Tibial artery (tissue), 4 donors: Measurements from ENCODE around the gene PDE6H.
A peak's percentile ranks its signal among the peaks of the same experiment; 100 is the strongest.

ENCODE experiments used
- DNase-seq, 2 donors: peaks; one replicate each; pipeline ENCODE4 v3.0.0-alpha.2; 2019
- H3K27ac ChIP-seq, 2 donors: fragments of 200-600 bp; sonication (generic) in 1 of 2; 1 replicate in 1 of 2; 2 replicates in 1 of 2; pipeline ENCODE4 v1.5.1; 2018 to 2019; ENCODE audit warnings: mild to moderate bottlenecking in 1 of 2
- H3K27me3 ChIP-seq, 2 donors: fragments of 200-600 bp; sonication (generic) in 1 of 2; one replicate each; pipeline versions ENCODE4 v1.5.1 to v1.6.0; 2016 to 2019
- H3K36me3 ChIP-seq, 3 donors: fragments of 200-600 bp; sonication (generic) in 2 of 3; one replicate each; pipeline ENCODE4 v1.5.1; 2016 to 2019; ENCODE audit warnings: mild to moderate bottlenecking in 2 of 3
- H3K4me1 ChIP-seq, 4 donors: fragments of 200-600 bp; sonication (generic) in 2 of 4; 1 replicate in 3 of 4; 2 replicates in 1 of 4; pipeline ENCODE4 v1.5.1; 2016 to 2019
- H3K4me3 ChIP-seq, 2 donors: fragments of 200-600 bp; sonication (generic) in 1 of 2; 1 replicate in 1 of 2; 2 replicates in 1 of 2; pipeline ENCODE4 v1.5.1; 2018 to 2019; ENCODE audit warnings: mild to moderate bottlenecking in 2 of 2
- H3K9me3 ChIP-seq, 3 donors: fragments of 200-600 bp; sonication (generic) in 1 of 3; one replicate each; pipeline ENCODE4 v1.5.1; 2016 to 2019
- intact Hi-C: fragments of 100-400 bp; cut with DNase I; formaldehyde crosslinking; loops from one replicate; pipeline ENCODE4 v1.15.0; 2023; ENCODE audit warnings: low total_unique reads
- TF ChIP-seq, protein P1 (sequence below), 2 experiments: fragments of 200-600 bp in 1 of 2; fragments of 450-650 bp in 1 of 2; IDR thresholded peaks; one replicate each; pipeline ENCODE4 v1.5.1; 2017 to 2019; ENCODE audit warnings: antibody characterized with exemption in 2 of 2, mild to moderate bottlenecking in 1 of 2, moderate library complexity in 1 of 2

PDE6H gene

DNA sequence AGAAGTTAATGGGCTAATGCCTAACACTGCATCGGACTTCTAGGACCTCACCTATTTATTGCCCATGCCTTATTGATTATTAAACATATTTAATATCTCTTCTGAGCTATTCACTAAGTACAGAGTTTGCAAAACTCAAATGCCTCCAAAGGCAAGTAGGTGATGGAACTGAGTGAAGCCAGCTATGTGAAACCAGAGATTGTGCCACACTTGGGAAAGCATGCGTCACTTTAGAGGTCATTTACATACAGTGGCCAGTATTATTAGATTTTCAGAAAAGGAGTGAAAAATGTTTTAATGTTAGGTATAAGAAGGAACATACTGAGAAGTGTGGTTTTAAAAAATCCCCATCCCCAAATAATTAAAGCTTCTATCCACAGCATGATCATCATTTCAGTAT, 27.7 kb downstream of the PDE6H start:
- H3K36me3 ChIP-seq, result no peaks in the 10 kb centered on the region
- H3K9me3 ChIP-seq, result no peaks in the 10 kb centered on the region
- H3K4me1 ChIP-seq, result peaks cover 0 to 36% (median 10%) of the 10 kb centered on the region in 4 donors
- H3K27me3 ChIP-seq, result no peaks in the 10 kb centered on the region
- DNase-seq, result no peak
- intact Hi-C loops, result loop anchor here (5.0 kb wide), 1 partner anchor 222 kb away; the partner anchor contains the start of gene RERG
- no peak overlapping the region for H3K27ac ChIP-seq
- H3K4me3 ChIP-seq, result no peak overlapping the region
- TF ChIP-seq, protein P1, sequence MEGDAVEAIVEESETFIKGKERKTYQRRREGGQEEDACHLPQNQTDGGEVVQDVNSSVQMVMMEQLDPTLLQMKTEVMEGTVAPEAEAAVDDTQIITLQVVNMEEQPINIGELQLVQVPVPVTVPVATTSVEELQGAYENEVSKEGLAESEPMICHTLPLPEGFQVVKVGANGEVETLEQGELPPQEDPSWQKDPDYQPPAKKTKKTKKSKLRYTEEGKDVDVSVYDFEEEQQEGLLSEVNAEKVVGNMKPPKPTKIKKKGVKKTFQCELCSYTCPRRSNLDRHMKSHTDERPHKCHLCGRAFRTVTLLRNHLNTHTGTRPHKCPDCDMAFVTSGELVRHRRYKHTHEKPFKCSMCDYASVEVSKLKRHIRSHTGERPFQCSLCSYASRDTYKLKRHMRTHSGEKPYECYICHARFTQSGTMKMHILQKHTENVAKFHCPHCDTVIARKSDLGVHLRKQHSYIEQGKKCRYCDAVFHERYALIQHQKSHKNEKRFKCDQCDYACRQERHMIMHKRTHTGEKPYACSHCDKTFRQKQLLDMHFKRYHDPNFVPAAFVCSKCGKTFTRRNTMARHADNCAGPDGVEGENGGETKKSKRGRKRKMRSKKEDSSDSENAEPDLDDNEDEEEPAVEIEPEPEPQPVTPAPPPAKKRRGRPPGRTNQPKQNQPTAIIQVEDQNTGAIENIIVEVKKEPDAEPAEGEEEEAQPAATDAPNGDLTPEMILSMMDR (IDR thresholded peaks at IDR 0.05), result no peak

DNA sequence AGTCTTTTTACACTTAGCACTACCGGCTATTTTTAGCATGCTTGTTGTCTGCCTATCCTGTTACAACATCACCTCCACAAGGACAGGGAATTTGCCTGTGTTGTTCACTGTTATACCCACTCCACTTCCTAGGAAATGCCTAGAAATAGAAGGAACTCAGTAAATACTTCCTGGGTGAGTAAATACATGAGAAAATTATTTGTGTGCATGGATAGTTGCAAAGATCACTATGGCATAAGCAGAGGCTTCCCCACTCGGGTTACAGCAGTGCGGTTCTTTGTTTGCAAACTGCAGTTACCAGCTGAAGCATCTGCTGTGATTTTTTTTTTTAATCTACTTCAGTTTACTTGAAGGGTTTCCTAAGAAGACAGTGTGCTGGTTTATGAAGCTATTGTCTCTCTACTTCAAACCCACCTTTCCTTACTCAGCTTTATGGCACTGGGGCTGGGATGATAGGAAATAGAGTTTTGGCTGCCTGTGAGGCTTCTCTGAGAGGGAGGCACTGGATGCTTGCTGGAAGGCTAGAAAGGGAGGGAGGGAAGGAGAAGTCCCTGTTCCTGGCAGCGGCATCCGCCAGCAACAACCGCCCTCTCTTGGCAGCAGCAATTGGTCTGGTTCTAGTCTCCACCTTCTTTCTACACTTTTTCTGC, 29.0 kb downstream of the PDE6H start:
- intact Hi-C loops, result loop anchor here (5.0 kb wide), 1 partner anchor 220 kb away; the partner anchor contains the start of gene RERG
- Histone ChIP-seq H3K4me3 (no peak overlapping the region), H3K4me1 (peaks cover 0 to 35% (median 9%) of the 10 kb centered on the region in 4 donors), H3K36me3 (no peaks in the 10 kb centered on the region), H3K9me3 (no peaks in the 10 kb centered on the region), H3K27ac (peak overlapping the region; percentile 25 to 45), H3K27me3 (no peaks in the 10 kb centered on the region)
- DNase-seq, result peak; percentile 57 to 87
- TF ChIP-seq, protein P1 (IDR thresholded peaks at IDR 0.05), result no peak

DNA sequence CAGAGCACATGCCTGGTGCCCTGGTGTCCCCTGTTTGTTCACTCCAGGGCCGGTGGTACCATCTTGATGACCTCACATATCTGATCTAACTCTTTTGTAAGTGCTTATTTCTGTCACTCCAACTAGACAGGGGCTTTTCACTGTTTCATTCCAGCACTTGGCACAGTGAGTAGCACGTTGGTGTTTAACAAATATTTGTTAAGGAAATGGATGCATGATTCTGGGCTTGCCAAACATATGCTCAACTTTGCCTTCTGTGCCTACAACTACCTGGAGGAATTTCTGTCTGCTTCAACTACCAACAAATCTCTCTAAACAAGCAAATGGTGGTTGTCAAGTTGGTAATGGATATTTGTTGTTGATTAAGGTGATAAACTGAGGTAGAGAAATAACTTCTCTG, 31.6 kb downstream of the PDE6H start:
- Histone ChIP-seq H3K27ac (no peak overlapping the region), H3K4me3 (no peak overlapping the region), H3K27me3 (no peaks in the 10 kb centered on the region), H3K36me3 (no peaks in the 10 kb centered on the region), H3K4me1 (peaks cover 0 to 24% (median 6%) of the 10 kb centered on the region in 4 donors), H3K9me3 (no peaks in the 10 kb centered on the region)
- TF ChIP-seq, protein P1 (IDR thresholded peaks at IDR 0.05), result no peak
- DNase-seq, result no peak
- intact Hi-C loops, result loop anchor here (5.0 kb wide), 1 partner anchor 218 kb away; the partner anchor contains the start of gene RERG

DNA sequence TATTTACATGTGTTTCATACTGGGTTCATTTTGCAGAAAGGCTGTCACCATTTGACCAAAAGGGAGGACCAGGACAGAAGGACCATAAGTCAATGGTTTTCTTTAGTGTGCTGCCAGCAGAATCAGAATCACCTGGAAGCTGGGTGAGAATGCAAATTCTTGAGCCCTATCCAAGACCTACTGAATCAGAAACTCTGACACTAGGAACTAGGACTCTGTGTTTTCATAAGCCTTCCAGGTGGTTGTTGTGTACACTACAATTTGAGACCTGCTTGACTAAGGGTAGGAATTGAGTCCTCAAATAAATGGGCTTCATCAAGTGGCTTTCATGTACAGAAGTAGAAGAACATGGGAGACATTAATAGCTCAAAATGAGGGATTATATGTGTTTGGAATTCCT, 32.2 kb downstream of the PDE6H start:
- Histone ChIP-seq H3K9me3 (no peaks in the 10 kb centered on the region), H3K4me3 (no peak overlapping the region), H3K4me1 (peaks cover 0 to 20% (median 3%) of the 10 kb centered on the region in 4 donors), H3K27me3 (no peaks in the 10 kb centered on the region), H3K27ac (no peak overlapping the region), H3K36me3 (no peaks in the 10 kb centered on the region)
- intact Hi-C loops, result no loop called here
- DNase-seq, result no peak
- TF ChIP-seq, protein P1 (IDR thresholded peaks at IDR 0.05), result no peak

DNA sequence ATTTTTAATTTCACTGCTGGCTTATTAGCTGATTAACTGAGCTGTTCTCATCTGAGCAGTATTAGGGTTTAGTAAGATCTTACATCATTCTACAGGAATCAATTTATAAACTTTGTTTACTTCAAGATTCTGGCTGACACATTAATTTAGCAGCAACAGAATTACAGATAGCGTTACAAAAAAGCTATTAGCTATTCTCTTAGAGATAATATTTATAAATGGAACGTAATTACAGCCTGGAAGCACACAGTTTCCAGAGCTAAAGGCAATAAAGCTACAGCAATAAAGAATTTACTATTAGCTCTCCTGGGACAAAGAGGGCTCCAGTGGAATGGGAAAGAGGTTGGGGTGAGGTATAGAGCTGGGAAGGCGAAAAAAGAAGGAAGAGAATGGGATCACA, 34.7 kb downstream of the PDE6H start:
- DNase-seq, result no peak
- TF ChIP-seq, protein P1 (IDR thresholded peaks at IDR 0.05), result no peak
- H3K36me3 ChIP-seq, result no peaks in the 10 kb centered on the region
- intact Hi-C loops, result no loop called here
- H3K4me1 ChIP-seq, result no peaks in the 10 kb centered on the region
- no peak overlapping the region for H3K27ac ChIP-seq
- no peaks in the 10 kb centered on the region for H3K27me3 ChIP-seq
- H3K4me3 ChIP-seq, result no peak overlapping the region
- H3K9me3 ChIP-seq, result no peaks in the 10 kb centered on the region
